SK-N-SH treated with all-trans-retinoic acid at 6 μM for 48 hours (cell line): Measurements from ENCODE around the gene HHAT.

Experiments used
- ATAC-seq: fragments of 200-7000 bp; cut with Tn5 transposase; 3 replicates; pipeline ENCODE4 v1.9.1; 2020; ENCODE audit warnings: mild to moderate bottlenecking, moderate library complexity
- ARNTL ChIP-seq: fragments of 450-650 bp; formaldehyde crosslinking; IDR thresholded peaks from 2 replicates; pipeline ENCODE4 v1.5.0; 2020; ENCODE audit warnings: low read depth, mild to moderate bottlenecking, moderate library complexity, borderline replicate concordance
- BACH2 ChIP-seq: fragments of 250-450 bp; sonication (Bioruptor Pico); IDR thresholded peaks from 2 replicates; pipeline ENCODE4 v1.9.0; 2021; ENCODE audit warnings: mild to moderate bottlenecking, borderline replicate concordance
- CREB5 ChIP-seq: fragments of 250-450 bp; sonication (Bioruptor Pico); IDR thresholded peaks from 2 replicates; pipeline ENCODE4 v1.5.1; 2020; ENCODE audit warnings: low read depth, mild to moderate bottlenecking, moderate library complexity
- CSDC2 ChIP-seq: fragments of 250-450 bp; sonication (Bioruptor Pico); IDR thresholded peaks from 2 replicates; pipeline ENCODE4 v1.5.0; 2020; ENCODE audit warnings: mild to moderate bottlenecking, moderate library complexity
- ESRRG ChIP-seq: fragments of 250-450 bp; sonication (Bioruptor Pico); IDR thresholded peaks from 2 replicates; pipeline ENCODE4 v1.6.1; 2021; ENCODE audit warnings: mild to moderate bottlenecking
- GLIS3 ChIP-seq: fragments of 250-450 bp; sonication (Bioruptor Pico); IDR thresholded peaks from 2 replicates; pipeline ENCODE4 v1.5.0; 2020; ENCODE audit warnings: mild to moderate bottlenecking, moderate library complexity
- OSR1 ChIP-seq: fragments of 250-450 bp; sonication (Bioruptor Pico); IDR thresholded peaks from 2 replicates; pipeline ENCODE4 v1.8.0; 2022; ENCODE audit warnings: moderate library complexity, mild to moderate bottlenecking, inconsistent platforms
- POU6F1 ChIP-seq: fragments of 250-450 bp; sonication (Bioruptor Pico); IDR thresholded peaks from 2 replicates; pipeline ENCODE4 v1.8.0; 2021; ENCODE audit warnings: low read depth, mild to moderate bottlenecking, moderate library complexity, borderline replicate concordance
- RARB ChIP-seq: fragments of 250-450 bp; sonication (Bioruptor Pico); IDR thresholded peaks from 2 replicates; pipeline ENCODE4 v1.8.0; 2021; ENCODE audit warnings: mild to moderate bottlenecking, moderate library complexity
- TCF4 ChIP-seq: fragments of 250-450 bp; sonication (Bioruptor Pico); IDR thresholded peaks from 2 replicates; pipeline ENCODE4 v1.8.0; 2021; ENCODE audit warnings: mild to moderate bottlenecking, moderate library complexity, borderline replicate concordance
- TOX ChIP-seq: fragments of 250-450 bp; sonication (Bioruptor Pico); IDR thresholded peaks from 2 replicates; pipeline ENCODE4 v1.8.0; 2021; ENCODE audit warnings: mild to moderate bottlenecking, moderate library complexity, borderline replicate concordance
- TSHZ2 ChIP-seq: fragments of 250-450 bp; sonication (Bioruptor Pico); IDR thresholded peaks from 2 replicates; pipeline ENCODE4 v1.5.0; 2020; ENCODE audit warnings: mild to moderate bottlenecking, moderate library complexity
- ZFP30 ChIP-seq: fragments of 450-650 bp; formaldehyde crosslinking; IDR thresholded peaks from 2 replicates; pipeline ENCODE4 v1.5.0; 2022; ENCODE audit warnings: mild to moderate bottlenecking, moderate library complexity
- ZNF565 ChIP-seq: fragments of 450-650 bp; formaldehyde crosslinking; conservative IDR thresholded peaks from 2 replicates; pipeline ENCODE4 v1.5.0; 2020; ENCODE audit warnings: low read depth, mild to moderate bottlenecking, moderate library complexity
- ZNF70 ChIP-seq: fragments of 450-650 bp; formaldehyde crosslinking; IDR thresholded peaks from 2 replicates; pipeline ENCODE4 v1.5.0; 2020; ENCODE audit warnings: mild to moderate bottlenecking, moderate library complexity
- ZNF8 ChIP-seq: fragments of 450-650 bp; formaldehyde crosslinking; IDR thresholded peaks from 2 replicates; pipeline ENCODE4 v1.5.0; 2020; ENCODE audit warnings: mild to moderate bottlenecking, moderate library complexity
- TF ChIP-seq, protein P1 (sequence below): fragments of 250-450 bp; sonication (Bioruptor Pico); IDR thresholded peaks from 2 replicates; pipeline ENCODE4 v1.5.1; 2021; ENCODE audit warnings: mild to moderate bottlenecking, moderate library complexity
- TF ChIP-seq, protein P2 (sequence below): fragments of 250-450 bp; sonication (Bioruptor Pico); IDR thresholded peaks from 2 replicates; pipeline ENCODE4 v1.8.0; 2020; ENCODE audit warnings: mild to moderate bottlenecking, moderate library complexity, borderline replicate concordance

The HHAT gene

GRCh38 chr1:210294999-210295745 is 33.5 kb upstream of the HHAT start (continued):
- TF ChIP-seq, protein P1, sequence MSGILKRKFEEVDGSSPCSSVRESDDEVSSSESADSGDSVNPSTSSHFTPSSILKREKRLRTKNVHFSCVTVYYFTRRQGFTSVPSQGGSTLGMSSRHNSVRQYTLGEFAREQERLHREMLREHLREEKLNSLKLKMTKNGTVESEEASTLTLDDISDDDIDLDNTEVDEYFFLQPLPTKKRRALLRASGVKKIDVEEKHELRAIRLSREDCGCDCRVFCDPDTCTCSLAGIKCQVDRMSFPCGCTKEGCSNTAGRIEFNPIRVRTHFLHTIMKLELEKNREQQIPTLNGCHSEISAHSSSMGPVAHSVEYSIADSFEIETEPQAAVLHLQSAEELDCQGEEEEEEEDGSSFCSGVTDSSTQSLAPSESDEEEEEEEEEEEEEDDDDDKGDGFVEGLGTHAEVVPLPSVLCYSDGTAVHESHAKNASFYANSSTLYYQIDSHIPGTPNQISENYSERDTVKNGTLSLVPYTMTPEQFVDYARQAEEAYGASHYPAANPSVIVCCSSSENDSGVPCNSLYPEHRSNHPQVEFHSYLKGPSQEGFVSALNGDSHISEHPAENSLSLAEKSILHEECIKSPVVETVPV (CRISPR knock-in tag) = no peak
- no peak for TF ChIP-seq TOX (CRISPR knock-in tag)
- TF ChIP-seq ZFP30 (CRISPR knock-in tag) = no peak
- no peak for TF ChIP-seq ARNTL (CRISPR knock-in tag)
- TF ChIP-seq BACH2 (CRISPR knock-in tag) = no peak
- TF ChIP-seq OSR1 (CRISPR knock-in tag) = no peak
- TF ChIP-seq TSHZ2 (CRISPR knock-in tag) = no peak
- TF ChIP-seq TCF4 (CRISPR knock-in tag) = no peak; the same call in 1 of the 2 replicates

DNA sequence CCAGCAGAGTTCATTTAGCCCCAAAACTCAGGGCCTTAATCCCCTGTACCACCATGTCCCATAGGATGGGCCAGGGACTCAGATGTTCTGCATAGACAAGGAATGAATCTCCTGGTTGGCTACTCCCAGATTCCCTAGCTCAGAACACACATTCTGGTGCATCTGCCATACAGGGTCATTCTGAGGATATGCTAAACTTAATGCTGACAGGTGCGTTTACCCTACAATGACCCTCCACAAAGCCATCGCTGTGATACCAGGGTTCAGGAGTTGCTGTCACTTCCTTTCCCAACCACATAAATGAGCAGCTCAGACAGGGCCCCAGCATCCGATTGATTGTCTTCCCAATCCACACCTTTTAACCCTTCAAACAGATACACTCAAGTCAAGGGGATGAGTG is 32.0 kb upstream of the HHAT start:
- TF ChIP-seq, protein P1 (CRISPR knock-in tag) = no peak
- TF ChIP-seq POU6F1 (CRISPR knock-in tag) (no peak), TCF4 (CRISPR knock-in tag) (no peak), ESRRG (no peak), ZNF565 (CRISPR knock-in tag) (no peak), BACH2 (CRISPR knock-in tag) (no peak), CREB5 (CRISPR knock-in tag) (no peak), ZNF70 (no peak), ARNTL (CRISPR knock-in tag) (no peak), GLIS3 (CRISPR knock-in tag) (no peak), TSHZ2 (CRISPR knock-in tag) (no peak), CSDC2 (CRISPR knock-in tag) (no peak)
- no peak for ATAC-seq

- no peak for ATAC-seq
- TF ChIP-seq TSHZ2 (CRISPR knock-in tag) = no peak
- TF ChIP-seq ZNF8 (CRISPR knock-in tag) = no peak
- no peak for TF ChIP-seq OSR1 (CRISPR knock-in tag)
- TF ChIP-seq, protein P2, sequence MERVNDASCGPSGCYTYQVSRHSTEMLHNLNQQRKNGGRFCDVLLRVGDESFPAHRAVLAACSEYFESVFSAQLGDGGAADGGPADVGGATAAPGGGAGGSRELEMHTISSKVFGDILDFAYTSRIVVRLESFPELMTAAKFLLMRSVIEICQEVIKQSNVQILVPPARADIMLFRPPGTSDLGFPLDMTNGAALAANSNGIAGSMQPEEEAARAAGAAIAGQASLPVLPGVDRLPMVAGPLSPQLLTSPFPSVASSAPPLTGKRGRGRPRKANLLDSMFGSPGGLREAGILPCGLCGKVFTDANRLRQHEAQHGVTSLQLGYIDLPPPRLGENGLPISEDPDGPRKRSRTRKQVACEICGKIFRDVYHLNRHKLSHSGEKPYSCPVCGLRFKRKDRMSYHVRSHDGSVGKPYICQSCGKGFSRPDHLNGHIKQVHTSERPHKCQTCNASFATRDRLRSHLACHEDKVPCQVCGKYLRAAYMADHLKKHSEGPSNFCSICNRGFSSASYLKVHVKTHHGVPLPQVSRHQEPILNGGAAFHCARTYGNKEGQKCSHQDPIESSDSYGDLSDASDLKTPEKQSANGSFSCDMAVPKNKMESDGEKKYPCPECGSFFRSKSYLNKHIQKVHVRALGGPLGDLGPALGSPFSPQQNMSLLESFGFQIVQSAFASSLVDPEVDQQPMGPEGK = no peak
- TF ChIP-seq RARB (CRISPR knock-in tag) = no peak
These were observed 30.4 kb upstream of the HHAT start for GRCh38 chr1:210298296-210298695.
